Fibroblast of lung (primary cell): ENCODE data around the gene FCGR1A.
"Not testable (repeated sequence)": the region's sequence is repeated elsewhere in the genome, so short reads cannot be mapped to it uniquely, and the experiment has no call there.

Source experiments
- CTCF ChIP-seq, 2 donors: IDR thresholded peaks in 1 of 2; conservative IDR thresholded peaks in 1 of 2; 1 replicate in 1 of 2; 2 replicates in 1 of 2; pipeline ENCODE4 v1.5.1; 2011 to 2012; ENCODE audit warnings: low read length in 2 of 2, control low read depth in 1 of 2, inconsistent platforms in 1 of 2, low read depth in 1 of 2, mild to moderate bottlenecking in 1 of 2
- EZH2 ChIP-seq: IDR thresholded peaks from 2 replicates; pipeline ENCODE4 v1.5.1; 2012; ENCODE audit warnings: low read length, control low read depth, mild to moderate bottlenecking; ENCODE audit errors: missing control alignments

- TF ChIP-seq CTCF (conservative IDR thresholded peaks at IDR 0.05 in 1 of 2, IDR thresholded peaks at IDR 0.05 in 1 of 2; ENCODE audit: low read depth in 1 of 2, low read length in 2 of 2); EZH2: not testable (repeated sequence)
Measured at GRCh38 chr1:149804417-149805080, 22.1 kb downstream of the FCGR1A start.
